PC-3 (cell line): Measurements from ENCODE around the gene GRB14. TPM values are rescaled to one million over a fixed set of nuclear protein-coding genes. Genes with fewer than 3 reads are reported as not detected.

Source experiments
- ATAC-seq: fragments of 200-7000 bp; cut with Tn5 transposase; 2 replicates; pipeline ENCODE4 v1.9.1; 2020; ENCODE audit warnings: mild to moderate bottlenecking, moderate library complexity
- BruUV-seq: library from RNA; stranded (reverse); fragments of 400-500 nt; replicated peaks from 2 replicates; lab custom pipeline; 2021; lab: Mats Ljungman, UMichigan
- CTCF ChIA-PET: fragments of 300-600 bp; sonication (Branson Sonifier 250); formaldehyde crosslinking; loops from one replicate; lab custom pipeline; 2022; ENCODE audit warnings: antibody characterized with exemption; lab: Charles Lee
- POLR2A ChIA-PET: fragments of 300-600 bp; sonication (Branson Sonifier 250); formaldehyde crosslinking; loops from one replicate; lab custom pipeline; 2022; ENCODE audit warnings: antibody characterized with exemption; ENCODE audit not compliant: unreplicated experiment; lab: Charles Lee
- DNase-seq: peaks from one replicate; pipeline ENCODE4 v3.0.0-alpha.2; 2015
- H2AFZ ChIP-seq: fragments of 300-600 bp; sonication (generic); 2 replicates; pipeline ENCODE4 v1.6.0; 2016; ENCODE audit warnings: antibody characterized with exemption, low read length
- H3F3A ChIP-seq: fragments of 300-600 bp; sonication (generic); one replicate; pipeline ENCODE4 v1.6.0; 2017; ENCODE audit warnings: antibody characterized with exemption, low read length, control low read depth, mild to moderate bottlenecking; ENCODE audit not compliant: unreplicated experiment
- H3K27ac ChIP-seq: fragments of 300-600 bp; sonication (generic); 2 replicates; pipeline ENCODE4 v1.5.1; 2016; ENCODE audit warnings: mild to moderate bottlenecking, low read length
- H3K27me3 ChIP-seq: fragments of 300-600 bp; sonication (generic); 2 replicates; pipeline ENCODE4 v1.6.1; 2016; ENCODE audit warnings: low read length, mixed read lengths
- H3K36me3 ChIP-seq: fragments of 300-600 bp; sonication (generic); 2 replicates; pipeline ENCODE4 v1.6.1; 2016; ENCODE audit warnings: low read depth, mixed run types, low read length, mixed read lengths
- H3K4me1 ChIP-seq: fragments of 300-600 bp; sonication (generic); 2 replicates; pipeline ENCODE4 v1.5.1; 2016; ENCODE audit warnings: low read length; ENCODE audit not compliant: insufficient read depth
- H3K4me2 ChIP-seq: fragments of 300-600 bp; sonication (generic); 2 replicates; pipeline ENCODE4 v1.6.0; 2016; ENCODE audit warnings: low read length
- H3K4me3 ChIP-seq: fragments of 300-600 bp; sonication (generic); 2 replicates; pipeline ENCODE4 v1.5.1; 2016; ENCODE audit warnings: mild to moderate bottlenecking, low read length, mixed read lengths
- H3K79me2 ChIP-seq: fragments of 300-600 bp; sonication (generic); 2 replicates; pipeline ENCODE4 v1.6.1; 2017; ENCODE audit warnings: low read length, mixed read lengths
- H3K9ac ChIP-seq: fragments of 300-600 bp; sonication (generic); 2 replicates; pipeline ENCODE4 v1.6.0; 2016; ENCODE audit warnings: mild to moderate bottlenecking, low read length
- H3K9me2 ChIP-seq: fragments of 300-600 bp; sonication (generic); replicated peaks from 2 replicates; pipeline ENCODE4 v1.6.1; 2016; ENCODE audit warnings: mixed run types, low read length, mixed read lengths
- H3K9me3 ChIP-seq: fragments of 300-600 bp; sonication (generic); 2 replicates; pipeline ENCODE4 v1.6.1; 2016; ENCODE audit warnings: low read length, mixed read lengths
- H4K20me1 ChIP-seq: fragments of 300-600 bp; sonication (generic); 2 replicates; pipeline ENCODE4 v1.6.1; 2016; ENCODE audit warnings: low read length, mixed read lengths
- EZH2 ChIP-seq: fragments of 300-600 bp; sonication (generic); IDR thresholded peaks from one replicate; pipeline ENCODE4 v1.6.1; 2017; ENCODE audit warnings: antibody characterized with exemption, mild to moderate bottlenecking, low read length; ENCODE audit not compliant: unreplicated experiment
- EZH2phosphoT487 ChIP-seq: fragments of 300-600 bp; sonication (generic); IDR thresholded peaks from 2 replicates; pipeline ENCODE4 v1.6.1; 2018; ENCODE audit warnings: mild to moderate bottlenecking, antibody characterized with exemption, low read length, borderline replicate concordance
- intact Hi-C: fragments of 100-400 bp; cut with micrococcal nuclease; formaldehyde crosslinking; loops from 2 replicates; pipeline ENCODE4 v1.9.0; 2023
- total RNA-seq: library from RNA; depleted of rRNA; stranded (reverse); fragments of >200 nt; gene quantifications from 2 replicates; pipeline ENCODE4 v1.2.3, GENCODE V29; 2014
- TF ChIP-seq, protein P1 (sequence below): fragments of 300-600 bp; sonication (generic); conservative IDR thresholded peaks from 2 replicates; pipeline ENCODE4 v1.5.1; 2017; ENCODE audit warnings: antibody characterized with exemption, low read depth, mild to moderate bottlenecking, low read length

The GRB14 gene
- total RNA-seq, 1 experiment from 2014 or later, result 0.84 TPM

DNA sequence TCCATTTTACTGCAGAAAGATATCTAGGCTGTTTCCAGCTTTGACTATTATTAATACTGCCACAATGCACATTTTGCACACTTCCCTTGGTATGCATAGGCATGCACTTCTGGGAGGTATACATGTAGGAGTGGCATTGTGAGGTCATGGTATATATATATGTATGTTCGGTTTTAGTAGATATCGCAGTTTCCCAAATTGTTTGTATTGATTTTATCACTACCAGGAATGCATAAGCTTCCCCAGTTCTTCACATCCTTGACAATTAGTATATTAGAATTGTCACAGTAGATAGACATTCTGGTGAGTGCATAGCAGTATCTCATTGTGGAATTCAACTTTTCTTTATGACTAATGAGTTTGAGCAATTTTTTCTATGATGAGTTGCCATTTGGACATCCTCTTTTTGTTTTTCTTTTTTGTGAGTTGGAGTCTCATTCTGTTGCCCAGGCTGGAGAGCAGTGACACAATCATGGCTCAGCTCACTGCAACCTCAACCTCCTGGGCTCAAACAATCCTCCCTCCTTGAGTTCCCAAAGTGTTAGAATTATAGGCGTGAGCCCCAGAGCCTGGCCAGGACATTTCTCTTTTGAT, 4.2 kb upstream of the GRB14 start:
- ChIA-PET POLR2A (no interaction called here), CTCF (no interaction called here)
- no TSS peak for BruUV-seq
- Histone ChIP-seq H3K27me3 (peaks cover 40% of the 10 kb centered on the region), H3K36me3 (no peaks in the 10 kb centered on the region), H3K9ac (no peak overlapping the region), H4K20me1 (no peaks in the 10 kb centered on the region), H3K4me3 (no peak overlapping the region), H3K9me2 (no peaks in the 10 kb centered on the region), H3K27ac (no peak overlapping the region), H2AFZ (no peak overlapping the region), H3K4me2 (no peak overlapping the region), H3K79me2 (no peaks in the 10 kb centered on the region), H3K9me3 (no peaks in the 10 kb centered on the region), H3K4me1 (no peaks in the 10 kb centered on the region), H3F3A (no peaks in the 10 kb centered on the region)
- ATAC-seq, result no peak
- intact Hi-C loops, result no loop called here
- no peak for TF ChIP-seq EZH2
- TF ChIP-seq EZH2phosphoT487, result no peak
- TF ChIP-seq, protein P1, sequence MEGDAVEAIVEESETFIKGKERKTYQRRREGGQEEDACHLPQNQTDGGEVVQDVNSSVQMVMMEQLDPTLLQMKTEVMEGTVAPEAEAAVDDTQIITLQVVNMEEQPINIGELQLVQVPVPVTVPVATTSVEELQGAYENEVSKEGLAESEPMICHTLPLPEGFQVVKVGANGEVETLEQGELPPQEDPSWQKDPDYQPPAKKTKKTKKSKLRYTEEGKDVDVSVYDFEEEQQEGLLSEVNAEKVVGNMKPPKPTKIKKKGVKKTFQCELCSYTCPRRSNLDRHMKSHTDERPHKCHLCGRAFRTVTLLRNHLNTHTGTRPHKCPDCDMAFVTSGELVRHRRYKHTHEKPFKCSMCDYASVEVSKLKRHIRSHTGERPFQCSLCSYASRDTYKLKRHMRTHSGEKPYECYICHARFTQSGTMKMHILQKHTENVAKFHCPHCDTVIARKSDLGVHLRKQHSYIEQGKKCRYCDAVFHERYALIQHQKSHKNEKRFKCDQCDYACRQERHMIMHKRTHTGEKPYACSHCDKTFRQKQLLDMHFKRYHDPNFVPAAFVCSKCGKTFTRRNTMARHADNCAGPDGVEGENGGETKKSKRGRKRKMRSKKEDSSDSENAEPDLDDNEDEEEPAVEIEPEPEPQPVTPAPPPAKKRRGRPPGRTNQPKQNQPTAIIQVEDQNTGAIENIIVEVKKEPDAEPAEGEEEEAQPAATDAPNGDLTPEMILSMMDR, result no peak
- DNase-seq, result peak; percentile 9

- CTCF ChIA-PET, result no interaction called here
- H3K9me2 ChIP-seq, result no peaks in the 10 kb centered on the region
Measured at GRCh38 chr2:164624316-164624715, 3.0 kb upstream of the GRB14 start.

More at GRCh38 chr2:164624316-164624715, 3.0 kb upstream of the GRB14 start:
- POLR2A ChIA-PET, result no interaction called here
- no peak overlapping the region for H3K4me3 ChIP-seq
- no peak overlapping the region for H2AFZ ChIP-seq
- no TSS peak for BruUV-seq
- no peaks in the 10 kb centered on the region for H3F3A ChIP-seq
- H3K9me3 ChIP-seq, result no peaks in the 10 kb centered on the region
- H3K4me2 ChIP-seq, result no peak overlapping the region
- intact Hi-C loops, result no loop called here
- TF ChIP-seq, protein P1, result no peak
- TF ChIP-seq EZH2, result no peak
- no peak for TF ChIP-seq EZH2phosphoT487
- H3K9ac ChIP-seq, result no peak overlapping the region
- H3K79me2 ChIP-seq, result no peaks in the 10 kb centered on the region
- ATAC-seq (no peak), DNase-seq (no peak)
- no peaks in the 10 kb centered on the region for H3K36me3 ChIP-seq
- H4K20me1 ChIP-seq, result no peaks in the 10 kb centered on the region
- peaks cover 50% of the 10 kb centered on the region for H3K27me3 ChIP-seq
- H3K4me1 ChIP-seq, result no peaks in the 10 kb centered on the region
- no peak overlapping the region for H3K27ac ChIP-seq
